Panc1 (cell line): ENCODE results near the gene GFPT2. TPM values are rescaled to one million over a fixed set of nuclear protein-coding genes. Genes with fewer than 3 reads are reported as not detected.

ENCODE experiments used
- ATAC-seq: fragments of 200-7000 bp; cut with Tn5 transposase; 2 replicates; pipeline ENCODE4 v1.9.1; 2020; ENCODE audit warnings: mild to moderate bottlenecking, moderate library complexity
- BruUV-seq: library from RNA; stranded (reverse); fragments of 400-500 nt; replicated peaks from 2 replicates; lab custom pipeline; 2021; lab: Mats Ljungman, UMichigan
- CTCF ChIA-PET: fragments of 300-600 bp; sonication (Branson Sonifier 250); formaldehyde crosslinking; loops from one replicate; lab custom pipeline; 2022; ENCODE audit warnings: antibody characterized with exemption; lab: Charles Lee
- POLR2A ChIA-PET: fragments of 300-600 bp; sonication (Branson Sonifier 250); formaldehyde crosslinking; loops from one replicate; lab custom pipeline; 2022; ENCODE audit warnings: antibody characterized with exemption; lab: Charles Lee
- DNase-seq: peaks from one replicate; pipeline ENCODE4 v3.0.0-alpha.2; 2010; ENCODE audit warnings: low read depth, low spot score
- H3K27ac ChIP-seq: 2 replicates; pipeline ENCODE4 v1.5.1; 2011; ENCODE audit warnings: mild to moderate bottlenecking, low read length, inconsistent platforms
- H3K27me3 ChIP-seq: fragments of 200-500 bp; sonication (Bioruptor generic); 2 replicates; pipeline ENCODE4 v1.6.0; 2014; ENCODE audit warnings: low read length, inconsistent platforms; ENCODE audit not compliant: control insufficient read depth, insufficient read depth
- H3K36me3 ChIP-seq: fragments of 200-500 bp; sonication (Bioruptor generic); 2 replicates; pipeline ENCODE4 v1.5.1; 2014; ENCODE audit warnings: inconsistent platforms, mild to moderate bottlenecking, low read length, moderate library complexity; ENCODE audit not compliant: control insufficient read depth, insufficient read depth
- H3K4me1 ChIP-seq: 2 replicates; pipeline ENCODE4 v1.5.1; 2011; ENCODE audit warnings: inconsistent platforms, mild to moderate bottlenecking, low read length, moderate library complexity; ENCODE audit not compliant: control insufficient read depth, insufficient read depth
- H3K4me3 ChIP-seq, 2 experiments: 2 replicates each; pipeline ENCODE4 v1.5.1; 2011 to 2012; ENCODE audit warnings: low read depth in 2 of 2, low read length in 2 of 2, mild to moderate bottlenecking in 2 of 2, inconsistent platforms in 1 of 2, moderate library complexity in 1 of 2
- H3K9me3 ChIP-seq: fragments of 200-500 bp; sonication (Bioruptor generic); 2 replicates; pipeline ENCODE4 v1.5.1; 2014; ENCODE audit warnings: low read depth, mild to moderate bottlenecking, inconsistent platforms, low read length, moderate library complexity; ENCODE audit not compliant: control insufficient read depth, insufficient read depth
- POLR2AphosphoS5 ChIP-seq: IDR thresholded peaks from 2 replicates; pipeline ENCODE4 v1.6.1; 2012; ENCODE audit warnings: mild to moderate bottlenecking, low read depth, low read length, moderate library complexity
- SIN3A ChIP-seq: IDR thresholded peaks from 2 replicates; pipeline ENCODE4 v1.6.1; 2012; ENCODE audit warnings: low read depth, mild to moderate bottlenecking, low read length, moderate library complexity, borderline replicate concordance; ENCODE audit not compliant: insufficient read depth
- TCF7L2 ChIP-seq: IDR thresholded peaks from 2 replicates; pipeline ENCODE4 v1.6.1; 2011; ENCODE audit warnings: mild to moderate bottlenecking, low read depth, low read length, inconsistent platforms
- in situ Hi-C: cut with HindIII; loops from 2 replicates; pipeline ENCODE4 v1.10.0; 2016; ENCODE audit warnings: low sequenced_read_pairs, low pct_unique_long_range_greater_than_20kb
- intact Hi-C: fragments of 100-400 bp; cut with micrococcal nuclease; formaldehyde crosslinking; loops from one replicate; pipeline ENCODE4 v1.10.0; 2022; ENCODE audit not compliant: unreplicated experiment
- total RNA-seq: library from RNA; stranded (reverse); gene quantifications from one replicate; pipeline ENCODE4 v1.2.1, GENCODE V29; 2021; ENCODE audit not compliant: unreplicated experiment
- TF ChIP-seq, protein P1 (sequence below), 2 experiments: IDR thresholded peaks; 2 replicates each; pipeline ENCODE4 v1.6.1; 2011 to 2012; ENCODE audit warnings: low read depth in 2 of 2, control low read depth in 1 of 2, low read length in 1 of 2, mild to moderate bottlenecking in 1 of 2, moderate library complexity in 1 of 2; ENCODE audit not compliant: insufficient read depth in 1 of 2
- TF ChIP-seq, protein P2 (sequence below): fragments of 450-650 bp; IDR thresholded peaks from 2 replicates; pipeline ENCODE4 v1.5.1; 2017; ENCODE audit warnings: mild to moderate bottlenecking

Gene GFPT2
- total RNA-seq, 1 experiment from 2014 or later: 2.1 TPM

DNA sequence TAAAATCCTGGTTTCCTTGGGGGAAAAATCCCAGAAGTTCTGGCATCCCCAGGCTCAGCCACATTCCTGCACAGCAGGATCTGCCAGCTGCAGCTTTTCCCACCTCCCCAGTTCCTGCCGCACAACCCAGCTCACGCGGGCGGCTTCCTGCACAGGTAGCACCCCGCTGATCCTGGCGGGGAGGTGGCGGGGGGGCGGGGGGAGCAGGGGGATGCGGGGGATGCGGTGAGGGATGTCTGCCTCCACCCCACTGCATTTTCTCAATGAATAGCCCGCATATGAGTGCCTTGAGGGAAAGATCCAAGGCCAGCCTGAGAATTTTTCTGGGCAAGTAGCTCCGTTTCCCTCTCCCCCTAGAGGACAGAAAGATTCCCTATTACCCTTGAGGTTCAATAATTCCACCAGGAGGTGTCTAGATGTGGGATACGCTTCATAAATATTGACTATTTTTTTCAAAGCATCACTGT, 21.1 kb downstream of the GFPT2 start:
- ATAC-seq (no peak), DNase-seq (no peak)
- TF ChIP-seq, protein P1, sequence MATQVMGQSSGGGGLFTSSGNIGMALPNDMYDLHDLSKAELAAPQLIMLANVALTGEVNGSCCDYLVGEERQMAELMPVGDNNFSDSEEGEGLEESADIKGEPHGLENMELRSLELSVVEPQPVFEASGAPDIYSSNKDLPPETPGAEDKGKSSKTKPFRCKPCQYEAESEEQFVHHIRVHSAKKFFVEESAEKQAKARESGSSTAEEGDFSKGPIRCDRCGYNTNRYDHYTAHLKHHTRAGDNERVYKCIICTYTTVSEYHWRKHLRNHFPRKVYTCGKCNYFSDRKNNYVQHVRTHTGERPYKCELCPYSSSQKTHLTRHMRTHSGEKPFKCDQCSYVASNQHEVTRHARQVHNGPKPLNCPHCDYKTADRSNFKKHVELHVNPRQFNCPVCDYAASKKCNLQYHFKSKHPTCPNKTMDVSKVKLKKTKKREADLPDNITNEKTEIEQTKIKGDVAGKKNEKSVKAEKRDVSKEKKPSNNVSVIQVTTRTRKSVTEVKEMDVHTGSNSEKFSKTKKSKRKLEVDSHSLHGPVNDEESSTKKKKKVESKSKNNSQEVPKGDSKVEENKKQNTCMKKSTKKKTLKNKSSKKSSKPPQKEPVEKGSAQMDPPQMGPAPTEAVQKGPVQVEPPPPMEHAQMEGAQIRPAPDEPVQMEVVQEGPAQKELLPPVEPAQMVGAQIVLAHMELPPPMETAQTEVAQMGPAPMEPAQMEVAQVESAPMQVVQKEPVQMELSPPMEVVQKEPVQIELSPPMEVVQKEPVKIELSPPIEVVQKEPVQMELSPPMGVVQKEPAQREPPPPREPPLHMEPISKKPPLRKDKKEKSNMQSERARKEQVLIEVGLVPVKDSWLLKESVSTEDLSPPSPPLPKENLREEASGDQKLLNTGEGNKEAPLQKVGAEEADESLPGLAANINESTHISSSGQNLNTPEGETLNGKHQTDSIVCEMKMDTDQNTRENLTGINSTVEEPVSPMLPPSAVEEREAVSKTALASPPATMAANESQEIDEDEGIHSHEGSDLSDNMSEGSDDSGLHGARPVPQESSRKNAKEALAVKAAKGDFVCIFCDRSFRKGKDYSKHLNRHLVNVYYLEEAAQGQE (IDR thresholded peaks at IDR 0.05; ENCODE audit: insufficient read depth in 1 of 2, low read depth in 2 of 2, low read length in 1 of 2): no peak
- TF ChIP-seq SIN3A (no peak), POLR2AphosphoS5 (no peak), TCF7L2 (no peak)
- TF ChIP-seq, protein P2, sequence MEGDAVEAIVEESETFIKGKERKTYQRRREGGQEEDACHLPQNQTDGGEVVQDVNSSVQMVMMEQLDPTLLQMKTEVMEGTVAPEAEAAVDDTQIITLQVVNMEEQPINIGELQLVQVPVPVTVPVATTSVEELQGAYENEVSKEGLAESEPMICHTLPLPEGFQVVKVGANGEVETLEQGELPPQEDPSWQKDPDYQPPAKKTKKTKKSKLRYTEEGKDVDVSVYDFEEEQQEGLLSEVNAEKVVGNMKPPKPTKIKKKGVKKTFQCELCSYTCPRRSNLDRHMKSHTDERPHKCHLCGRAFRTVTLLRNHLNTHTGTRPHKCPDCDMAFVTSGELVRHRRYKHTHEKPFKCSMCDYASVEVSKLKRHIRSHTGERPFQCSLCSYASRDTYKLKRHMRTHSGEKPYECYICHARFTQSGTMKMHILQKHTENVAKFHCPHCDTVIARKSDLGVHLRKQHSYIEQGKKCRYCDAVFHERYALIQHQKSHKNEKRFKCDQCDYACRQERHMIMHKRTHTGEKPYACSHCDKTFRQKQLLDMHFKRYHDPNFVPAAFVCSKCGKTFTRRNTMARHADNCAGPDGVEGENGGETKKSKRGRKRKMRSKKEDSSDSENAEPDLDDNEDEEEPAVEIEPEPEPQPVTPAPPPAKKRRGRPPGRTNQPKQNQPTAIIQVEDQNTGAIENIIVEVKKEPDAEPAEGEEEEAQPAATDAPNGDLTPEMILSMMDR: no peak
- in situ Hi-C loops (no loop called here), intact Hi-C loops (no loop called here)
- no peaks in the 10 kb centered on the region for H3K9me3 ChIP-seq
- H3K27me3 ChIP-seq: no peaks in the 10 kb centered on the region
- H3K27ac ChIP-seq: no peak overlapping the region
- POLR2A ChIA-PET: no interaction called here
- CTCF ChIA-PET: interaction anchor here (0.6 to 1.1 kb wide), 4 partner anchors 26 to 168 kb away, joined by 3 to 6 read pairs (median 4); no protein-coding TSS in a partner anchor
- no peaks in the 10 kb centered on the region for H3K36me3 ChIP-seq
- no TSS peak for BruUV-seq
- no peak overlapping the region for H3K4me3 ChIP-seq
- peaks cover 3% of the 10 kb centered on the region for H3K4me1 ChIP-seq

DNA sequence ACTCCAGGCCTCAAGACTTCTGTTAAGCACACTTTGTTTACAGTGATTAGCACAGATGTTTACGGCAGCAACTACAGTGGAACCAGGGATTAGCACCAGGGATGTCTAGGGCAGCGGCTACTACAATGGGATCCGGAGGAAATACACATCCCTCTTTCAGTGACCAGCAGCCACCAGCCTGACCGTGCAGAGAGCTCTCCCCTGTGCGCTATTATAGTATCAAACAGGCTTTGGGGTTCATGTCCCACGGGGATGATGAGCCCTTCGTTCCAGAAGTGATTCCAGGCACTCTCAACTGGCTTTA, 21.5 kb downstream of the GFPT2 start:
- intact Hi-C loops (no loop called here), in situ Hi-C loops (no loop called here)
- Histone ChIP-seq H3K4me1 (peaks cover 3% of the 10 kb centered on the region), H3K9me3 (no peaks in the 10 kb centered on the region), H3K27ac (no peak overlapping the region), H3K27me3 (no peaks in the 10 kb centered on the region), H3K4me3 (no peak overlapping the region), H3K36me3 (no peaks in the 10 kb centered on the region)
- TF ChIP-seq, protein P1 (IDR thresholded peaks at IDR 0.05; ENCODE audit: insufficient read depth in 1 of 2, low read depth in 2 of 2, low read length in 1 of 2): no peak
- TF ChIP-seq SIN3A (no peak), POLR2AphosphoS5 (no peak), TCF7L2 (no peak)
- TF ChIP-seq, protein P2: no peak
- ATAC-seq (no peak), DNase-seq (no peak)
- no TSS peak for BruUV-seq
- ChIA-PET CTCF (interaction anchor here (0.6 to 1.1 kb wide), 4 partner anchors 27 to 168 kb away, joined by 3 to 6 read pairs (median 4); no protein-coding TSS in a partner anchor), POLR2A (no interaction called here)
